Ishikawa (cell line): ENCODE results near the gene CHIA.

Source experiments
- CEBPB ChIP-seq: IDR thresholded peaks from 2 replicates; pipeline ENCODE4 v1.6.1; 2012
- CREB1 ChIP-seq: IDR thresholded peaks from 2 replicates; pipeline ENCODE4 v1.6.1; 2012; ENCODE audit warnings: low read depth
- EGR1 ChIP-seq: IDR thresholded peaks from 2 replicates; pipeline ENCODE4 v1.6.1; 2012
- EP300 ChIP-seq: IDR thresholded peaks from 2 replicates; pipeline ENCODE4 v1.6.1; 2012; ENCODE audit warnings: borderline replicate concordance
- NFIC ChIP-seq: IDR thresholded peaks from 2 replicates; pipeline ENCODE4 v1.6.1; 2012
- RAD21 ChIP-seq: IDR thresholded peaks from 2 replicates; pipeline ENCODE4 v1.6.1; 2012; ENCODE audit warnings: low read depth
- TAF1 ChIP-seq: IDR thresholded peaks from 2 replicates; pipeline ENCODE4 v1.6.1; 2012; ENCODE audit warnings: low read depth, mild to moderate bottlenecking
- TCF12 ChIP-seq: IDR thresholded peaks from 2 replicates; pipeline ENCODE4 v1.6.1; 2012; ENCODE audit warnings: low read depth
- TEAD4 ChIP-seq: IDR thresholded peaks from 2 replicates; pipeline ENCODE4 v1.6.1; 2012
- ZBTB7A ChIP-seq: IDR thresholded peaks from 2 replicates; pipeline ENCODE4 v1.6.1; 2012; ENCODE audit warnings: low read depth
- TF ChIP-seq, protein P1 (sequence below): IDR thresholded peaks from 2 replicates; pipeline ENCODE4 v1.6.1; 2012; ENCODE audit warnings: low read depth, mild to moderate bottlenecking
- TF ChIP-seq, protein P2 (sequence below): IDR thresholded peaks from 2 replicates; pipeline ENCODE4 v1.6.1; 2012

- no peak for TF ChIP-seq EP300
- no peak for TF ChIP-seq CREB1
- no peak for TF ChIP-seq RAD21
- TF ChIP-seq, protein P1, sequence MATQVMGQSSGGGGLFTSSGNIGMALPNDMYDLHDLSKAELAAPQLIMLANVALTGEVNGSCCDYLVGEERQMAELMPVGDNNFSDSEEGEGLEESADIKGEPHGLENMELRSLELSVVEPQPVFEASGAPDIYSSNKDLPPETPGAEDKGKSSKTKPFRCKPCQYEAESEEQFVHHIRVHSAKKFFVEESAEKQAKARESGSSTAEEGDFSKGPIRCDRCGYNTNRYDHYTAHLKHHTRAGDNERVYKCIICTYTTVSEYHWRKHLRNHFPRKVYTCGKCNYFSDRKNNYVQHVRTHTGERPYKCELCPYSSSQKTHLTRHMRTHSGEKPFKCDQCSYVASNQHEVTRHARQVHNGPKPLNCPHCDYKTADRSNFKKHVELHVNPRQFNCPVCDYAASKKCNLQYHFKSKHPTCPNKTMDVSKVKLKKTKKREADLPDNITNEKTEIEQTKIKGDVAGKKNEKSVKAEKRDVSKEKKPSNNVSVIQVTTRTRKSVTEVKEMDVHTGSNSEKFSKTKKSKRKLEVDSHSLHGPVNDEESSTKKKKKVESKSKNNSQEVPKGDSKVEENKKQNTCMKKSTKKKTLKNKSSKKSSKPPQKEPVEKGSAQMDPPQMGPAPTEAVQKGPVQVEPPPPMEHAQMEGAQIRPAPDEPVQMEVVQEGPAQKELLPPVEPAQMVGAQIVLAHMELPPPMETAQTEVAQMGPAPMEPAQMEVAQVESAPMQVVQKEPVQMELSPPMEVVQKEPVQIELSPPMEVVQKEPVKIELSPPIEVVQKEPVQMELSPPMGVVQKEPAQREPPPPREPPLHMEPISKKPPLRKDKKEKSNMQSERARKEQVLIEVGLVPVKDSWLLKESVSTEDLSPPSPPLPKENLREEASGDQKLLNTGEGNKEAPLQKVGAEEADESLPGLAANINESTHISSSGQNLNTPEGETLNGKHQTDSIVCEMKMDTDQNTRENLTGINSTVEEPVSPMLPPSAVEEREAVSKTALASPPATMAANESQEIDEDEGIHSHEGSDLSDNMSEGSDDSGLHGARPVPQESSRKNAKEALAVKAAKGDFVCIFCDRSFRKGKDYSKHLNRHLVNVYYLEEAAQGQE, result no peak
- TF ChIP-seq TAF1, result no peak
- TF ChIP-seq, protein P2, sequence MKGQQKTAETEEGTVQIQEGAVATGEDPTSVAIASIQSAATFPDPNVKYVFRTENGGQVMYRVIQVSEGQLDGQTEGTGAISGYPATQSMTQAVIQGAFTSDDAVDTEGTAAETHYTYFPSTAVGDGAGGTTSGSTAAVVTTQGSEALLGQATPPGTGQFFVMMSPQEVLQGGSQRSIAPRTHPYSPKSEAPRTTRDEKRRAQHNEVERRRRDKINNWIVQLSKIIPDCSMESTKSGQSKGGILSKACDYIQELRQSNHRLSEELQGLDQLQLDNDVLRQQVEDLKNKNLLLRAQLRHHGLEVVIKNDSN, result no peak
- TF ChIP-seq TEAD4, result no peak
- TF ChIP-seq CEBPB, result no peak
- no peak for TF ChIP-seq EGR1
- no peak for TF ChIP-seq NFIC
- TF ChIP-seq ZBTB7A, result no peak
- no peak for TF ChIP-seq TCF12
Observed at GRCh38 chr1:111290104-111290503, 547 bp upstream of the CHIA start.
